Measurements from ENCODE around the gene MEF2D. TPM values are rescaled to one million over a fixed set of nuclear protein-coding genes. Genes with fewer than 3 reads are reported as not detected.

Gene MEF2D
- total RNA-seq, 5 donors from 2014 or later (not counting 1 experiment from before 2014, with no cell fraction given): 60.7 to 133 (median 79.3) TPM

GRCh38 chr1:156477526-156478249, 22.9 kb downstream of the MEF2D start:
- no peak overlapping the region for H3K4me3 Mint-ChIP-seq
- H3K27me3 ChIP-seq (replicated peaks in 1 of 2; ENCODE audit: control insufficient read depth in 2 of 2, extremely low read depth in 1 of 2, insufficient read depth in 2 of 2, low read length in 1 of 2): no peaks in the 10 kb centered on the region
- no peak overlapping the region for H3K27ac Mint-ChIP-seq
- H3K36me3 ChIP-seq (ENCODE audit: control insufficient read depth in 2 of 2, extremely low read depth in 1 of 2, insufficient read depth in 1 of 2, low read length in 1 of 2): peaks cover 22 to 97% of the 10 kb centered on the region in 2 donors
- H3K27me3 Mint-ChIP-seq: no peaks in the 10 kb centered on the region
- peaks cover 25 to 30% (median 26%) of the 10 kb centered on the region in 3 donors for H3K4me1 Mint-ChIP-seq
- no CpG with 5 or more reads among the region's 3 CpGs for WGBS (ENCODE audit: insufficient coverage)
- H3K27ac ChIP-seq (ENCODE audit: low read length): no peak overlapping the region
- DNase-seq (no peak), ATAC-seq (replicated peaks in 1 of 4) (no peak)
- ChIA-PET POLR2A (interaction anchor here in 1 of 2 donors (0.5 to 0.9 kb wide), 2 partner anchors 9 to 126 kb away, joined by 3 to 4 read pairs; no protein-coding TSS in a partner anchor), CTCF (no interaction called here)
- peaks cover 2 to 33% of the 10 kb centered on the region in 2 experiments for H3K4me1 ChIP-seq (ENCODE audit: control insufficient read depth in 1 of 2, extremely low read depth in 1 of 2, insufficient read depth in 2 of 2, low read length in 2 of 2)
- no peak overlapping the region for H3K4me3 ChIP-seq (ENCODE audit: control insufficient read depth in 1 of 2, extremely low read depth in 1 of 2, low read length in 1 of 2)
- H3K36me3 Mint-ChIP-seq: peaks cover 70% of the 10 kb centered on the region
- no peaks in the 10 kb centered on the region for H3K9me3 ChIP-seq
- no peaks in the 10 kb centered on the region for H3K9me3 Mint-ChIP-seq

DNA sequence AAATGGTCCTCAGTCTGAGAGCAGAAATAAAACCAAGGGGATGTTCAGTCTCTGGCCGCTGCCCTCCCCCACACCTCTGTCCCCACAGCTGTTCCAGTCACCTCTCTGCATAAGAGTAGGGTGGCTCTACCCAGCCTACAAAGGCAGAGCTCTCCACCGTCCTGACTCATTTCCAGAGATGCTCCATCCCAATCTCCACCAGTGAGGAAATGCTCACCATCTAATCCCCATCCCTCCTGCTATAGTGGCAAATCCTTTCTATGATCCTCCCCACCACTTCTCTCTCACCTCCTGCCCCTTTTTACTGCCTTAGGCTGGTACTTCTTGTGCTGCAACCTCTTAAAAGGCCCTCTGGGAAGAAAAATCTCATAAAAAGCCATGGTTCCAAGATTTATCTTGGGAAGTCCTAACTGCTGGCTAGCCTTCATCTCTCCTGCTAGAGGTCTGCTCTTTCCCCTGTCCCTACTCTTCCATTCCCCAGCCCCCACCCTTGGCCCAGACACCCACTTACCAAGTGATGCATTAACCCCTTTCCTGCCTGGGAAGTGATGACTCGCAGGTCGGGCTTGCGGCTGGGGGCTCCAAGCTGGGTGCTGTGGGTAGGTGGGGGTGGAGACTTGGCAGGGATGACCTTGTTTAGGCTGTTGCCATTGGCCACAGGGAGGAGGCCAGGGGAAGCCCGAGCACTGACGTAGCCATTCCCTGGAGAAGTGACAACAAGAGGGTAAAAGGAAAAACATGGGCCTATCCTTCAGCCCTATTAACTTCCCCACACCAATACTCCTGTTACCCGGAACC, 23.9 kb downstream of the MEF2D start:
- H3K4me3 ChIP-seq (ENCODE audit: control insufficient read depth in 1 of 2, extremely low read depth in 1 of 2, low read length in 1 of 2): no peak overlapping the region
- Mint-ChIP-seq H3K9me3 (no peaks in the 10 kb centered on the region), H3K36me3 (peaks cover 64% of the 10 kb centered on the region), H3K4me3 (no peak overlapping the region), H3K27ac (no peak overlapping the region), H3K4me1 (peaks cover 16 to 20% (median 16%) of the 10 kb centered on the region in 3 donors), H3K27me3 (no peaks in the 10 kb centered on the region)
- POLR2A ChIA-PET: interaction anchor here (0.6 to 0.9 kb wide), 2 partner anchors 10 to 19 kb away, joined by 3 read pairs; no protein-coding TSS in a partner anchor
- ATAC-seq (replicated peaks in 1 of 4) (no peak), DNase-seq (no peak)
- H3K27ac ChIP-seq (ENCODE audit: low read length): no peak overlapping the region
- H3K27me3 ChIP-seq (replicated peaks in 1 of 2; ENCODE audit: control insufficient read depth in 2 of 2, extremely low read depth in 1 of 2, insufficient read depth in 2 of 2, low read length in 1 of 2): no peaks in the 10 kb centered on the region
- CTCF ChIA-PET: interaction anchor here (0.6 kb wide), 2 partner anchors 19 to 132 kb away, joined by 3 to 4 read pairs; no protein-coding TSS in a partner anchor
- 58% methylated on average over 4 of the region's 8 CpGs for WGBS (ENCODE audit: insufficient coverage)
- H3K36me3 ChIP-seq (ENCODE audit: control insufficient read depth in 2 of 2, extremely low read depth in 1 of 2, insufficient read depth in 1 of 2, low read length in 1 of 2): peaks cover 22 to 95% of the 10 kb centered on the region in 2 donors
- H3K4me1 ChIP-seq (ENCODE audit: control insufficient read depth in 1 of 2, extremely low read depth in 1 of 2, insufficient read depth in 2 of 2, low read length in 2 of 2): peaks cover 0 to 23% of the 10 kb centered on the region in 2 experiments
- no peaks in the 10 kb centered on the region for H3K9me3 ChIP-seq

GRCh38 chr1:156475568-156476500, 24.7 kb downstream of the MEF2D start:
- ChIA-PET POLR2A (interaction anchor here in 1 of 2 donors (0.6 kb wide), 1 partner anchor 19 kb away, joined by 3 read pairs; no protein-coding TSS in a partner anchor), CTCF (interaction anchor here (0.6 kb wide), 2 partner anchors 19 to 132 kb away, joined by 3 to 4 read pairs; no protein-coding TSS in a partner anchor)
- Mint-ChIP-seq H3K27me3 (no peaks in the 10 kb centered on the region), H3K27ac (peak overlapping the region in 1 of 2 donors; percentile 44), H3K4me1 (peaks cover 7 to 11% (median 7%) of the 10 kb centered on the region in 3 donors), H3K36me3 (peaks cover 61% of the 10 kb centered on the region), H3K9me3 (no peaks in the 10 kb centered on the region), H3K4me3 (no peak overlapping the region)
- 95% methylated on average over 17 of the region's 25 CpGs for WGBS (ENCODE audit: insufficient coverage)
- ATAC-seq (replicated peaks in 1 of 4) (peak in 1 of 4 experiments; percentile 9), DNase-seq (no peak)
- Histone ChIP-seq H3K4me1 (ENCODE audit: control insufficient read depth in 1 of 2, extremely low read depth in 1 of 2, insufficient read depth in 2 of 2, low read length in 2 of 2) (peaks cover 0 to 14% of the 10 kb centered on the region in 2 experiments), H3K27ac (ENCODE audit: low read length) (no peak overlapping the region), H3K9me3 (no peaks in the 10 kb centered on the region), H3K36me3 (ENCODE audit: control insufficient read depth in 2 of 2, extremely low read depth in 1 of 2, insufficient read depth in 1 of 2, low read length in 1 of 2) (peaks cover 17 to 95% of the 10 kb centered on the region in 2 donors), H3K27me3 (replicated peaks in 1 of 2; ENCODE audit: control insufficient read depth in 2 of 2, extremely low read depth in 1 of 2, insufficient read depth in 2 of 2, low read length in 1 of 2) (no peaks in the 10 kb centered on the region), H3K4me3 (ENCODE audit: control insufficient read depth in 1 of 2, extremely low read depth in 1 of 2, low read length in 1 of 2) (no peak overlapping the region)

DNA sequence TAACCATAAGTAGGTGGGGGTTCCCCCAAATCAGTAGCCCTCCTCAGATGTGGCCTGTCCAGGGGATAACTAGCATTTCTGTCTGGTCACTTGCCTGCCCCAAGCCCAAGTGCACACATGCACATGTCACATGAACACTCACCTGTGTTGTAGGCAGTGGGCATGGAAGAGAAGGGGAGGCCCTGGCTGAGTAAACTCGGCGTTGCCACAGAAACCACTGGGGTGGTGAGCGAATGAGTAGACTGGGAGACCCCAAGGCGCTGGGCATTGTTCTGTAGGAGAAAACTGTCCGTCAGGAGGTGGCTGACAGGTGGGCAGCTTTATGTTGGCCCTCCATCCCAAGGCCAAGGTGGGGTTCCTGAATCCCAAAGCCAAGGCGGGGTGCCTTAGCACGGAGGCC, 25.6 kb downstream of the MEF2D start:
- no peaks in the 10 kb centered on the region for H3K9me3 Mint-ChIP-seq
- H3K27me3 ChIP-seq (replicated peaks in 1 of 2; ENCODE audit: control insufficient read depth in 2 of 2, extremely low read depth in 1 of 2, insufficient read depth in 2 of 2, low read length in 1 of 2): no peaks in the 10 kb centered on the region
- H3K4me1 ChIP-seq (ENCODE audit: control insufficient read depth in 1 of 2, extremely low read depth in 1 of 2, insufficient read depth in 2 of 2, low read length in 2 of 2): peaks cover 0 to 5% of the 10 kb centered on the region in 2 experiments
- H3K4me3 ChIP-seq (ENCODE audit: control insufficient read depth in 1 of 2, extremely low read depth in 1 of 2, low read length in 1 of 2): no peak overlapping the region
- H3K36me3 ChIP-seq (ENCODE audit: control insufficient read depth in 2 of 2, extremely low read depth in 1 of 2, insufficient read depth in 1 of 2, low read length in 1 of 2): peaks cover 17 to 93% of the 10 kb centered on the region in 2 donors
- H3K4me1 Mint-ChIP-seq: peaks cover 0 to 4% (median 0%) of the 10 kb centered on the region in 3 donors
- no peak overlapping the region for H3K27ac ChIP-seq (ENCODE audit: low read length)
- DNase-seq: no peak
- ChIA-PET CTCF (no interaction called here), POLR2A (no interaction called here)
- ATAC-seq (replicated peaks in 1 of 4): no peak
- 86% methylated on average over 4 of the region's 7 CpGs for WGBS (ENCODE audit: insufficient coverage)
- H3K9me3 ChIP-seq: no peaks in the 10 kb centered on the region
- H3K36me3 Mint-ChIP-seq: peaks cover 53% of the 10 kb centered on the region
- H3K27ac Mint-ChIP-seq: no peak overlapping the region
- no peaks in the 10 kb centered on the region for H3K27me3 Mint-ChIP-seq
- no peak overlapping the region for H3K4me3 Mint-ChIP-seq

- no peak for ATAC-seq (replicated peaks in 1 of 4)
- H3K4me1 Mint-ChIP-seq: peaks cover 0 to 4% (median 0%) of the 10 kb centered on the region in 3 donors
Measured at GRCh38 chr1:156471496-156472490, 28.8 kb downstream of the MEF2D start.

More at GRCh38 chr1:156471496-156472490, 28.8 kb downstream of the MEF2D start:
- Histone ChIP-seq H3K4me3 (ENCODE audit: control insufficient read depth in 1 of 2, extremely low read depth in 1 of 2, low read length in 1 of 2) (no peak overlapping the region), H3K27ac (ENCODE audit: low read length) (no peak overlapping the region), H3K36me3 (ENCODE audit: control insufficient read depth in 2 of 2, extremely low read depth in 1 of 2, insufficient read depth in 1 of 2, low read length in 1 of 2) (peaks cover 20 to 92% of the 10 kb centered on the region in 2 donors), H3K4me1 (ENCODE audit: control insufficient read depth in 1 of 2, extremely low read depth in 1 of 2, insufficient read depth in 2 of 2, low read length in 2 of 2) (no peaks in the 10 kb centered on the region), H3K27me3 (replicated peaks in 1 of 2; ENCODE audit: control insufficient read depth in 2 of 2, extremely low read depth in 1 of 2, insufficient read depth in 2 of 2, low read length in 1 of 2) (no peaks in the 10 kb centered on the region), H3K9me3 (no peaks in the 10 kb centered on the region)
- Mint-ChIP-seq H3K4me3 (no peak overlapping the region), H3K27me3 (no peaks in the 10 kb centered on the region), H3K27ac (peak overlapping the region in 1 of 2 donors; percentile 52), H3K36me3 (peaks cover 46% of the 10 kb centered on the region), H3K9me3 (no peaks in the 10 kb centered on the region)
- no peak for DNase-seq
- POLR2A ChIA-PET: no interaction called here
- 94% methylated on average over 7 of the region's 9 CpGs for WGBS (ENCODE audit: insufficient coverage)
- CTCF ChIA-PET: interaction anchor here in 1 of 2 donors (0.6 kb wide), 1 partner anchor 134 kb away, joined by 3 read pairs; no protein-coding TSS in a partner anchor

All from T-cell (primary cell).